GM21737 (cell line): ENCODE results near the gene CCM2.
"Not testable (repeated sequence)": the region's sequence is repeated elsewhere in the genome, so short reads cannot be mapped to it uniquely, and the experiment has no call there.

Experiments used
- ATAC-seq: cut with Tn5 transposase; IDR thresholded peaks from one replicate; pipeline ENCODE4 v1.9.1; 2021; ENCODE audit warnings: mild to moderate bottlenecking, moderate library complexity; ENCODE audit not compliant: unreplicated experiment

The CCM2 gene

DNA sequence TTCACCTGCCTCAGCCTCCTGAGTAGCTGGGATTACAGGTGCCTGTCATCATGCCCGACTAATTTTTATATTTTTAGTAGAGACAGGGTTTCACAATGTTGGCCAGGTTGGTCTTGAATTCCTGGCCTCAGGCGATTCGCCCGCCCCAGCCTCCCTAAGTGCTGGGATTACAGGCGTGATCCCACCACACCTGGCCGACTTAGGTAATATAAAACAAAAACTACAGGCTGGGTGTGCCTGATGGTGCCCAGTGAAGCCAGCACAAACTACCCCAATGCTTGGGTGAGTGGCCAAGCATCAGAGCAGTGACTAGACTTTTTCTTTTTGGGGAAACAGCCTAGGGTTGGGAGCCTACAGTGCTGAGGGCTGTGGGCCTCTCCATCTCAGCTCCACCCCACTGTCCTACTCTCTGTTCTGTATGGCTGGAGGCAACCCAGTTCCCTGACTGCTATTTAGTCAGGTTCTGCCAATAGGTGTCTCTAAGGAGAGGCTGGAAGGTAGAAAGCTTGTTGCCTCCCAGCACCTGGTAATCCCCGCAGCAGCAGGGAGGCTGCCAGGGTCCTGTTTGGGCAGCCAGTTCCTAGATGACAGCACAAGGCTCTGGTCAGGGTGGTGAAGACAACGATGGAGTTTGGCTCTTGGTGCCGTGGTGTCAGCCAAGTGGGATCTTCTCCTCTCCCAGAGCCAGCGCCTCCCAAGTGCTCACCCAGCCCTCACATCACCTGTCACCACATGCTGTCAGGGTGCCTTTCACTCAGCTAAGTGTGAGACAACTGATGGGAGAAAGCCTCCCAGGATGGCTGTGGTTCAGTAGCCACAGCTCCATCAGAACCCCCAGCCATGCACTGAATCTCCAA is 99.2 kb downstream of the CCM2 start:
- no peak for ATAC-seq

DNA sequence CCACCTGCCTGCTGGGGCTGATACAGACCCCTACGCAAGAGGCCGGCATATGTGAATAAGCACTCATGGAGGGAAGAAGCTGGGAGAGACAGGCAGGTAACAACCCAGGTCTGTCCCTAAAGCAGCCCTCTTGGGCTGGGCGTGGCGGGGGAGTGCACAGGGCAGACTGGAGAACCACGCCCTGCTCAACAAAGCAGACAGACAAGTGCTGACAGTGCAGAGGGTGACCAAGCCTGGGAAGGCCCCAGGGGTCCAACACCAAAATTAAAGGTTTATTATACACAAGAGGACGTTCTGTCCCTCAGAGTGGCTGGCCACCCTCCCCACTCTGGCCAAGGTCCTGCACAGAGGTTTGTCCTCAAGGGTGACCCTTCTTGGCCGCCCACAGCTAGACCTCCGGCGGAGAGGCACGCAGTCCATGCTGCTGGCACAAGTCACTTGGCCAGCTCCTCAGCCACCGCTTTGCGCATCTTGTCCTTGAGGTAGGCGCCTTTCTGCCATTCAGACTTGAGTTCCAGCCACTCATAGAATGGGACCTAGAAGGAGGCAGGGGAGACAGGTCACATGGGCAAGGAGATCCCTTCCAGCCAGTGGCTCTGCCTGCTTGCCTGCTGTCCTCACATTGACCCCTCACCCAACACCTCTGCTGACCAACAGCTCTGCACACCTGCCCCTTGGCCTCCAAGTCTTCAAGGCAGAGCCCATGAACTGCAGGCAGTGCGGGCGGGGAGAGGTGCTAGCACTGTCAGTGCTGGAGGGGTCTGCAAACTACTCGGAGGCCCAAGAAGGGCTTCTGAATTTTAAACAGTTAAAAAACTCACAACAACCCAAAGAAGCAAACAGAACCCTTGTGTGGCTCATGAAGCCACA is 100.1 kb downstream of the CCM2 start:
- no peak for ATAC-seq

DNA sequence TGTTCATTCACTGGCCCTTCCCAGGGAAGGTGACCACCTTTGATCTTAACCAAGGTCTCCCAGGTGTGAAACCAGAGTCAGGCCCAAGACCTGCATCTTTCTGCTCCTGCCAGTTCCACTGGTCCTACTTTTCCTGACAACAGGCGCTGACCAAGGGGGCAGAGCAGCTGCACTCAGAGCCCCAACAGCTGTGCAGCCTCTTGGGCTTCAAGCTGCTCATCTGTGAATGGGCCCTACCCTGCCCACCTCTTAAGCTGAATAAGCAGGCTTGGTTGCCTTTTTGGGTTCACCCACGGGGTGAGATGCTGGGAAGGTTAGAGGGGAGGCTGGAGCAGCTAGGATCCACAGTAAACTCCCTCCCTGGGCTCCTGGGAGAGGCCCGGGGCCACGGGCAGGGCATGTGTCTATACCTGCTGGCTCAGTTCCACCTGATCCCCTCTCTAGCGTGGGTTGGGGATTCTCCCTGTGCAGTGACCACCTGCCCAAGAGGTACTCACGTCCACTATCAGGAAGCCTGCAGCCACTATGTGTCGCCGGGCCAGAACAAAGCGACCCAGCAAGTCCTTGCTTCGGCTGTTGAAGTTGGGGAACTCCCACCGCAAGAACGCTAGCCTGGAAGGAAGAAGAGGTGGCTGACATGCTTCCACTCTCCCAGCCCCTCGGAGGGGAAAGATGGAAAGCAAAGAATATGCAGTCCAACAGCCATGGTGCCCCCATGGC is 100.9 kb downstream of the CCM2 start:
- ATAC-seq = no peak

DNA sequence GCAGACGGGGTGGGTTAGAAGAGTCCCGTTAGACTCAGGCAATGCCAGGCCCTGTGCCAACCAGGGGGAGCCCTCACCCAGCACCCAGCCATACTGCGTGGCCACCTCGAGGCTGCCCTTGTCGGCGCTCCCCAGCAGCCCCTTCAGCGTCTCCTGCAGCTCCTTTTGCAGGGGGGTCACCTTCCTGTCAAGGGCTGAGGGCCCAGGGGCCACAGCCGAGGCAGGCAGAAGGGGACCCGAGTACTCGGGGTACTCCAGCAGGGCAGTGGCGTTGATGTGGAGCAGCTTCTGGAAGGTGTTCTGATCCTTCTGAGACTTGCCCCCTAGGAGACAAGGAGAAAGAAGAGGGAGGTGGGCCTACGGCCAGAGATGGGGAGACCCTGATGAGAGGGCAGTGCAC is 101.7 kb downstream of the CCM2 start:
- ATAC-seq = no peak

DNA sequence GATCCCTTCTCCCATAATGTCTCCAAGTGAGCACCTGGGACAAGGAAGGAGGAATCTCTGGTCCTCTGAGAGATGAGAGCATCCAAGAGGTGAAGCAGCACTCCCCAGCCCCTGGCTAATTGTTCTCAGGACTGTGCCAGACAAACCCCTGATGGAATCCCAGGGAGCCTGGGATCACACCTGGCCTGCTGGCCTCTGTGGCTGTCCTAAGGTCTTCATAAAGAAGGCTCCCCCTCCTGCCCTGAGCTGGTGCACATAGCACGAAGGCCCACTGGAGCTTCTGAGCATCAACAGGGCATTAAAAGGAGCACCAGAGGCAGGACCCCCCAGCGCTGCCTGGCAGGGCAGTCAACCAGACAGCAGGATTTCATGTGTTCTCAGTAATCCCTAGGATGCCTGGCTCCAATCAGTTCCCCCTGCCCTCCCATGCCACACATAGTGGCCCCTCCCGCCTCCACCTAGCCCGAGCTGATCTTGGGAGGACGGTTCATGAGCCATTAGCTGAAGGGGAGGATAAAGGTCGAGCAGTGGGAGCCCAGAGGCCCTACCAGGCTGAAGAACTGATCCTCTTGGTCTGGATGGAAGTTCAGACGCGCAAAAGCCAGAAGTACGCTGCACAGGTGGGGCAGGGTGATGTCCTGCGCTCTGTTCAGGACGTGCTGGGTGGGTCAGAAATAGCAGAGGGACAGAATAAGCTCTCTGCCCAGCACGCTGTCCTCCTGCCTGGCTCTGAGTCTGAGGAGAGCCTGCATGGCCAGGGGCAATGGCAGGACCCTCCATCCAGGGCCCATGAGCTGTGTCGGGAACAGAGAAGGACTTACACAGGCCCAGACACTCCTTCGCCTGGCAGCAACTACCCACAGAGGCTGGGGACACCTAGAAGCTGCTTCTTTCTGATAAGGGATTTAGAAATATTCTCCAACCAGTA is 103.0 kb downstream of the CCM2 start:
- ATAC-seq = no peak

DNA sequence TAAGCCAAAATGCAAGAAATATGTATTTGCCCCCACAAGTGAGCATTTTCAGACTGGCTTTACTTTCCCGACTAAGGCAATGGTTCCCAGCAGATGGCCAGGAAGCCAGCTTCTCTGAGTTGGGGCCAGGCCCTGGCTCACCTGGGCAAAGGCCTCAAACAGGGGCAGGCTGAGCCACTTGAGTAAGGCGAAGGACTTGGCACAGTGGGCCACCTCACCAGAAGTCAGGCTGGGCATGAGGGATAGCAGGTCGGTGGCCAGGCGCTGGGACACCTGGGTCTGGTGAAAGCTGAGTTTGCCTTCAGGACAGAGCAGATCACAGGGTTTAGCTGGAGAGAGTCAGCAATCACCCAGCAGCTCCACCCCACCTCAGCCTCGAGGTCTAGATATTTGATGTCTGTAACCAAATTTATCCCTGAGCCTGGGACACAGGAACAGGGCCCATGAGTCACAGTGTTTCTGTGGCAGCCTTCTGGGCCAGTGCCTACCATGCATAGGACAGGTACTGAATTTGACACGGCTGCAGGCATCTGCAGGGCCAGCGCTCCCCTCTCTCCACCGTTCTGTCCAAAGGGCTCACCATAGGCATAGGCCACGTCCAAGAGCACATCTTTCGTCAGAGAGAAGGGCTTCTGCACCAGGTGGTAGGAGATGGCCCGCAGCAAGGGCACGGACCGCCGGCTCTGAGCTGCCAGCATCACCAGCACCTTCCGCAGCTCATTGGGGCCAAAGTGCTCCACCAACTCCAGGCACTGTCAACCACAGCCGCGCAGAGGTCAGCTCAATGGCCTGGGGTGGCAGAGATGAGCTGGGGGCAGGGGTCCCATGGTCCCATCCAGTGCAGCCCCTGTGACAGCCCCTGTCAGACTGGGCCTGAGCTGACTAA is 104.2 kb downstream of the CCM2 start:
- no peak for ATAC-seq

DNA sequence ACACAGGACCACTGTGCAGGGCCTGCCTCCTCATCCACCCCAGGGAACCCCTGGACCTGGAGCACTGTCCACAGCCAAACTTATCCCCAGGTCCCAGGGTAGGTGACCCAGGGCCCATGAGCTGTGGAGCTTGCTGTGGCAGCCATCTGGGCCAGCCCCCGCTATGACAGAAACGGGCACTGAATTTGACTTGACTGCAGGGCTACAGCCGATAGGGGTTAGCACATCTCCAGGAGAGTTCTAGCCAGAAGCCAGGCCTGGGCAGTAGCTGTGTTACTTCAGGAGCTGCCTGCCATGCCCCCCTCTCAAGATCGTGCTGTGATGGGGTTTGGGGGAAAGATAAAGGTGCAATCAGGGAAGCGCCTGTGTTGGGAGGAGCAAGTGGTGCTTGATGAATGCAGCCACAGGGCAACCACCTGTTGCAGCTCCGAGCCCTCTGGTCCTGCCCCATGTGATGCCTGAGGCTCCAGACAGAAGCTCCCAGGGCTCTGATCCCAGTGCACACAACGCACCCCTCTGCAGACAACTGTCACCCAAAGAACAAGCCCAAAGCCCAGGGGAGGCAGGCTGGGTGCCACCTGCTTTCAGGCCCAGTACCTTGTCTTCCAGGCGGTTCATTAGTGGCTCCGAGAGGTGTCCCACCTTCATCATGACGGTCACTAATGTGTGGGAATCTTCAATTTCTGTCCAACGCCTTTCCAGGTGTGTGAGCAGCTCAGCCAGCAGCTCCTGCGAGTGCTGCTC is 105.0 kb downstream of the CCM2 start:
- no peak for ATAC-seq

DNA sequence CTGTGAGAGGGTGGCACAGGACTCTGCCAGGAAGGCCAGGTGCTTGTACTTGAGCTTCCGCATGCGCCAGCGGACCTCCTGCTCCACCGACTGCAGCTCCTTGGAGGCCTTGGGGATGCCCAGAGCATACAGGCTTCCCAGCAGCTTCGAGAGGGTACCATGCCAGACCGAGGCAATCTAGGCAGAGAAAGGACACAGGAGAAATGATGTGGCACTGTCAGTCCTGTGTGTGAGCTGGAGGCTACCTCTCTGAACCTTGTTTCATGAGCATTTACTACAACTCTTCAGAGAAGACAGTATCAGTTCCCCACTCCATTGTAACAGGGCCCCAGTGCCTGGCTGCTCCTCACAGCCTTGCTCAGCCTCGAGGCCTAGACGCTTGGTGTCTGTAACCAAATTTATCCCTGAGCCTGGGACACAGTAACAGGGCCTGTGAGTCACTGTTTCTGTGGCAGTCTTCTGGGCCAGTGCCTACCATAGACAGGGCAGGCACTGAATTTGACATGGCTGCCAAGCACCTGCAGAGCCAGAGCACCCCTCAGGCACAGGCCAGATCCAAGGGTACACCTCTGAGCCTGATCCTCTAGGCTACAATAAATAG is 105.7 kb downstream of the CCM2 start:
- no peak for ATAC-seq

DNA sequence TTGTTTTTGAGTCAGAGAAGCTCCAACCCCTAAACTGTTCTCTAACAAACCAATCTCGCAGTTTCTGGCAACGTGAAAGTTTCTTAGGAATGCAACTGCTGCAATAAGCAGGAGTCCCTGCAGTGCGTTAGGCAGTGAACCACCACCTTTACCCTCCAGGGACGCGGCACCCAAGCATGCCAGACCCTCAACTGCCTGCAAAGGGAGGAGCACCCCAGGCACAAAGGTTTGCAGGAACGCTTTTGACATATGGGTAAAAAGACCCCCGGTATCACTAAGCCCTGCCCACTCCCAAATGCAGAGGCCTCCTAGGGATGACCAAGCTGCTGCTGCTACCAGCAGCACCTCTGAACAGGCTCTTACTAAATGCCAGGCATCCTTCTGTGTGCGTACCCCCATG is 106.8 kb downstream of the CCM2 start:
- no peak for ATAC-seq

DNA sequence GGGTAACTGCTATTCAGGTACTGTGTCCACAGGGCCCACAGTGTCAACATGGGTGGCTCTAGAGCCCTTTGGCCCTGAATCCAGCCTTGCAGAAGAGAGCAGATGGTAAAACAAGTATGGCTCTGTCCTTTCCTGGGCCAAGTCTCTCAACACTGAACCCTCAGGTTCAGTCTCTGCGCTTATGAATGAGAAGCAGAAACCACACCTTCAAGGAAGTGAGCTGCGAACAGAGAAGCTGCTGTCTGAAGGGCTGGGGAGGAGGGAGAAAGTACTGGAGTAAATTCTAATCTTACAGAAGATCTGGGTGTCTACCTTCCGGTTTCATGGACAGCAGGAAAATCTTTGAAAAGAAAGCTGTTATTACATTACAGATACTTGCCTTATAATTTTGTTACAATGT is 107.4 kb downstream of the CCM2 start:
- ATAC-seq = no peak

DNA sequence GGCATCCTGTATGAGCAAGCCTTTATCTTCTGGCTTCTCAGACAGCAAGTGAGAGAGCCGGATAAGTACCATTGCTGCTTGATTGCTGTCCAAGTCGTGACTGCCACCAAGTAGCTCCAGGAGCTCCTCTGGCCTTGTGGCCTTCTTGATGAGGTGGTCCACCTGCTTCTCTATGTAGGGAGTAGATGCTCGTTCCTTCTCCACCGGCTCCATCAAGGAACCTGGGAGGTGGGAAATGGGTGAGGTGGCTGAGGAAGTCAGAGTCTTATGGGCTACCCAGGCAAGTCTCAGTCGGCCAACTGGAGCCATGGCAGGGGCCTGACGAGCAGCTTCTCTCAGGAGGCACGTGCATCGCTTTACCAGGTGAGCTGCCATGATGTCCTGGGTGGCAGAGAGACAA is 108.9 kb downstream of the CCM2 start:
- no peak for ATAC-seq

DNA sequence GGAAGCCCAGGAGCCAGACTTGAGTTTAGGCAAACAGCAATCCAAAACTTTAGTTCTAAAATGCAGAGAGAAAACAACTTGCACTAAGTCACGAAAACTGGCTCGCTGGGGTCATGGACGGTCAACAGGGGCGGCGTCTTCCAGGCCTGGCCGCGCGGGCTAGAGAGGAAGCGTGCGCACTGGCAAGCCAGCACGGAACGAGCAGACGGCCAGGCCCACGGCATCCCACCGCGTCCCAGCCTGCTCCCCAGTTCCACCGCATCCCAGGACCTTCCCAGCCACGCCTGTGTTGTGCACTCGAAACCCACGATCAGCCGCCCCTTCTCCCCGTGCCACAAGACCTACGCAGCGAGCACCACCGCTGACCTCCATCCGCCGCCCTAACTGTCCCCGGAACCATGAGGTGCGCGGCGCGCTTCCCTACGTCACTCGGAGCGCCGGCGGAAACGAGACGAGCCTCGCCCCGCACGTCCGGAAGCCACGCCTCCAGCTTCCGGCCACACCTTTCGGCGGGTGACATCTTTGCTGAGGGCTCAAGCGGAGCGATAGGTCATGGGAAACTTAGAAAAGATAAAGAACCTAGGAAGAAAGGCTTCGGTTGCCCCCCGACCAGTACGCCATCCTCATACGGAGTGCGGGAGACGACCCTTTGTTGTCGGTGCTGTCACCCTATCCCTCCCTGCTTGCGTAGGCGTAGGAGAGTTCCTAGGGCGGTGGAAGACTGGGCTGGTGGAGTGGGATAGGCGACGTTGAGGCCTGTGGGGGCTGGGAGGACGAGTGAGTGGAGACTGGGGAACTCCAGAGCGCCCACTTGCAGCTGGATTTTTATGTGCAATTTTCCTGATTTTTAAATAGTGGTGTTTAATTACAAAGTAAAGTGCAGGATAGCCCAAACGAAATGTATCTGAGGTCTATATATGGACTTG is 111.6 kb downstream of the CCM2 start, which contains the start of gene TBRG4:
TSS of gene TBRG4 (minus strand) at position 400 of the 926 bp plus-strand sequence. CDS start 2,460 bp downstream, outside the sequence.
- ATAC-seq = peak; percentile 93

DNA sequence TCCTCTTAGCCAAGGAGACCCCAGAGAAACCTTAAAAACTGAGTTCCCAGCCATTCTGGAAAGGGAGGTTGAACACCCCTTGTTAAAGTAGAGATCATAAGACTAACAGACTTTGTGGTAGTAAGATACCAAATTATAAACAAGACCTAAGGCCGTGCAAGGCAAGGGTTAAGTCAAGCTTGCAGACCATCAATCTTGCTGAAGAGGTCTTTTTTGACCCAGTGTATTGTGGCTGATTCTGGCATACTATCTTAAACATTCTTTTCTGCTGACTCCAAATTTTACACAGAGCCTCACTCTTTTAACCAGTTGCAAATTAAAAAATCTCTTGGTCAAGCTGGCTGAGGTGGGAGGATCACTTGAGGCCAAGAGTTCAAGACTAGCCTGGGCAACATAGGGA is 112.6 kb downstream of the CCM2 start:
- ATAC-seq = no peak

DNA sequence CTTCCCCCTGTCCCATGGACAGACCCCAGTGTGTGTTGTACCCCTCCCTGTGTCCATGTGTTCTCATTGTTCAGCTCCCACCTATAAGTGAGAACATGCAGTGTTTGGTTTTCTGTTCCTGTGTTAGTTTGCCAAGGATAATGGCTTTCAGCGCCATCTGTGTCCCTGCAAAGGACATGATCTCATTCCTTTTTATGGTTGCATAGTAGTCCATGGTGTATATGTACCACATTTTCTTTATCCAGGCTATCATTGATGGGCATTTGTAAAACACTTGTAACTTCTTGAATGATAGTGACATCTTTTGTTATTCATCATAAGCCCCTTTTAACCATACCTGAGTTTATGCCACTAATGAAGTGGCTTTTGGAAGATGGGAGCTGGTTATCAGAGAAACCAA is 114.3 kb downstream of the CCM2 start:
- ATAC-seq = not testable (repeated sequence)

DNA sequence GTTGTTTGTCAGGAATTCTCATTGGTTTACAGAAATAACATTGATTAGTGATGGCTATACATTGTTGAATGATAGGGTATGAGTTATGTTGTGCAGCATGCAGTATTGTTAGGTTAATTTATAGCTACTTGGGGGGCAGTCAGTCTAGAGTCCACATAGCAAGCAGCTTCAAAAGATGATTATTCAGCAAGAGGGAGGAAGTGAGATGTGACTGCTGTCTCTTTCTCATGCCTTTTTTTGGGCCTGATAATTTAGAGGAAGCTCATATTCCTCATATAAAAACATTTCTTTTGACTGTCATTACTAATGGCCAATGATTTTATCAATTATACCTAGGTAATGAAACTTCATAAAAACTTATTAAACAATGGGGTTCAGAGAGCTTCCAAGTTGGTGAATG is 114.9 kb downstream of the CCM2 start:
- no peak for ATAC-seq

DNA sequence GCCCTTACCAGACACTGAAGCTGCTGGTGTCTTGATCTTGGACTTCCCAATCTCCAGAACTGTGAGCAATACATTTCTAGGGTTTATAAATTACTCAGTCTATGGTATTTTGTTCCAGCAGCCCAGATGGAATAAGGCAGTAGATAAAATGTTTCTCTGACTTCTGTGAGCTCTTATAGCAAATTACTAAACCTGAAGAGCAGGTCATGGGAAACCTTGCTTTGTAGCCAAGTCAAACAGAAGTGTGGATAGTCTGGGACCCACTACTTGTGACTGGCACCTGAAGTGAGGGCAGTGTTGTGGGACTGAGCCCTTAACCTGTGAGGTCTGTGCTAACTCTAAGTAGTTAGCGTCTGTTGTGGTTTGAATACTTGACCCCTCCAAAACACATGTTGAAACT is 116.0 kb downstream of the CCM2 start:
- no peak for ATAC-seq

DNA sequence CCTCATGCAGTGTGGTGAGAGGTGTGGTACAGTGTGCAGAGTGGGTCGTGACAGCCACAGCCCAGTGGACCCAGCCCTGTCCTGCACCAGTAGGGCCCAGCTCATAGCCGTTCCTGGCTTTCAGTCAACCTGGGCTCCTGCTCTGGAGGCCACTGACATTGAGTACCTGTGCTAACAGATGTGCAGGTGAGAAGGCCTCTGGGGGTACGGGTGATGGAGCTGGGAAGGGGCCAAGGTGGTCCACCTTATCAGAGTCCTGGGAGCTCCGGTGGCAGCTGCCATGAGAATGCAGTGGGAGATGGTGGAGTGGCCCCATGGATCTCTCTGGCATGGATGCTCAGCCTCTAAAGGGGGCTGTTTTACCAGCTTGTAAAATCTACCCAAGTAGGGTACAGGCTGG is 117.6 kb downstream of the CCM2 start:
- ATAC-seq = no peak
